ENCODE results near the gene TMEM203.

The TMEM203 gene

GRCh38 chr9:137163365-137163715, 42.1 kb downstream of the TMEM203 start:
- no peak for DNase-seq

GRCh38 chr9:137162505-137163364, 42.7 kb downstream of the TMEM203 start:
- DNase-seq, result no peak

- no peak for DNase-seq
Measured at GRCh38 chr9:137161558-137162486, 43.6 kb downstream of the TMEM203 start.

- DNase-seq, result no peak
Measured at GRCh38 chr9:137160716-137161557, 44.5 kb downstream of the TMEM203 start.

GRCh38 chr9:137160054-137160425, 45.4 kb downstream of the TMEM203 start:
- DNase-seq, result no peak

GRCh38 chr9:137159105-137160053, 46.1 kb downstream of the TMEM203 start:
- no peak for DNase-seq

GRCh38 chr9:137158625-137159024, 46.8 kb downstream of the TMEM203 start:
- no peak for DNase-seq

GRCh38 chr9:137157618-137158415, 47.6 kb downstream of the TMEM203 start:
- DNase-seq, result no peak

GRCh38 chr9:137156567-137157375, 48.7 kb downstream of the TMEM203 start:
- peak; percentile 60 for DNase-seq

All from stimulated activated CD4-positive, alpha-beta T cell treated with anti-CD3 and anti-CD28 coated beads, Interleukin-12 subunit alpha, Interleukin-12 subunit beta, amount 100 ng/mL, for 4 hours (primary cell).